ENCODE measurements around the gene FAM193A.

FAM193A gene

GRCh38 chr4:2638730-2639129 is 102.3 kb downstream of the FAM193A start:
- no peaks in the 10 kb centered on the region for H3K4me1 ChIP-seq (ENCODE audit: insufficient read depth, low read length)
- peaks cover 2% of the 10 kb centered on the region for H3K9me3 ChIP-seq (ENCODE audit: low read length)
- H3K4me3 ChIP-seq (ENCODE audit: low read length) = no peak overlapping the region
- H3K27me3 ChIP-seq (ENCODE audit: insufficient read depth, low read length) = no peaks in the 10 kb centered on the region
- H3K36me3 ChIP-seq (ENCODE audit: insufficient read depth, low read length) = peaks cover 48% of the 10 kb centered on the region
- no peak overlapping the region for H2AFZ ChIP-seq (ENCODE audit: low read depth, low read length)

DNA sequence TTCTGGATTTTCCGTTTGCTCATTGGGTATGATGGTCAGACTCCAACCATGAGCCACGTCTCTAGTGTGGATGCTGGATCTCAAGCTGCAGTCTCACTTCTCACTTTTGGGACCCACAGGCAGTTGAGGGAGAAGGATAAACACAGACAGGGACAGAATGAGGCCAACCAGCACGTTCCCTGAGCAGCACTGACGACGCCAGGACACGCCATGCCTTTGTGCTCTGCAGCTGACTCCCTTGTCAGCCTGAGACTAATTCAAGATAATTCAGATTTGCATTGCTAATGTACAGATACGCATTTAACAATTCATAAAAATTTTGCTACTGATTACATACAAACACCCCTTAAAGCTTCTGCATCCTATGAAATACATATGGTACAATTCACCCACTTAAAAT is 106.5 kb downstream of the FAM193A start:
- Histone ChIP-seq H3K9me3 (ENCODE audit: low read length) (peaks cover 4% of the 10 kb centered on the region), H3K27me3 (ENCODE audit: insufficient read depth, low read length) (no peaks in the 10 kb centered on the region), H3K4me3 (ENCODE audit: low read length) (no peak overlapping the region), H3K4me1 (ENCODE audit: insufficient read depth, low read length) (no peaks in the 10 kb centered on the region), H3K36me3 (ENCODE audit: insufficient read depth, low read length) (peaks cover 60% of the 10 kb centered on the region), H2AFZ (ENCODE audit: low read depth, low read length) (no peak overlapping the region)

DNA sequence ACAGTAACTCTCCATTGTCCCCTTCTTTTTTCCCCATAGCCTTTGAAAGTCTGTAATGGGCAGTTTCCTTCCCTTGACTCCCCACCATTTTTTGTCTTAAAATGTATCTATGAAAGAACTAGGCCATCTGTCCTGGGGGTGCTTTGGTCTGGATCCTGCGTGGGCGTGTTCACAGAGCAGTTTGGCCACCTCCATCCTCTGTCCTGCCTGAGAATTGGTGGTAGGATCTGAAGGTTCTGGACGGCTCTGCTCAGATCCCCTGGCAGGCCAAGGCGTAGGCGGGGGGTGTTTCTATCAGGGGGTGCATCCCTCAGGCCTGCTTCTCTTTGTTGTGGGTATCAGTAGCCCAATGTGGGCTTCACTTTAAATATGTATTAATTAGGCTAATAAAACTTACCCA is 107.1 kb downstream of the FAM193A start:
- Histone ChIP-seq H3K27me3 (ENCODE audit: insufficient read depth, low read length) (no peaks in the 10 kb centered on the region), H2AFZ (ENCODE audit: low read depth, low read length) (no peak overlapping the region), H3K4me1 (ENCODE audit: insufficient read depth, low read length) (no peaks in the 10 kb centered on the region), H3K36me3 (ENCODE audit: insufficient read depth, low read length) (peaks cover 62% of the 10 kb centered on the region), H3K9me3 (ENCODE audit: low read length) (peaks cover 4% of the 10 kb centered on the region), H3K4me3 (ENCODE audit: low read length) (no peak overlapping the region)

DNA sequence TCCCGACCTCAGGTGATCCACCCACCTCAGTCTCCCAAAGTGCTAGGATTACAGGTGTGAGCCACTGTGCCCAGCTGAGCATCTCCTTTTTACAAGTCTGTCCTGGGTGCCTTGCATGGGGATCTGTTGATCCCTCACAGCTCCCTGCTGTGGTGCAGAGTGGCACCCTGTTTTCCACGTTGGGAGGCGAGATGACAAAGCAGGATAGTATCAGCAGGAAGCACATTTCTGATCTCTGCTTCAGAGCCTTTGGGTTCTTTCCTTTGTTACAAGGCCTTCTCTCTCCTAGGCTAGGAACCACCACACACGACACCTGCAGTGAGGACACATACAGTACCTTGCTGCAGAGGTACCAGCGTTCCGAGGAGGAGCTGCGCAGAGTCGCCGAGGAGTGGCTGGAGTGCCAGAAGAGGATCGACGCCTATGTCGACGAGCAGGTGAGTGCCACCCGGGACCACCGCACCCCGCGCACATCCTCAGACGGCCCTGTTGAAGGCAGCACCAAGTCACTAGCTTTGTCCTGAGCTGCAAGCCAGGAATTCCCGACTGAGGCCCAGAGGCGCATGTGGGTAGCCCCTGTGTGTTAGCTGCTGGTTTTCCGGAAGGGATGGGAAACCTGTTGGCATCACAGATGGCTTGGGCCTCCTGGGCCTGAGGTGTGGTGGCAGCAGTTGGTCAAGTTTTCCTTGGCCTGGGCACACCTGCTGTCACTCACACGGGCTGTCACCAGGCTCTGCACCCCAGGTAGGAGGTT is 110.1 kb downstream of the FAM193A start:
- Histone ChIP-seq H3K4me3 (ENCODE audit: low read length) (no peak overlapping the region), H3K4me1 (ENCODE audit: insufficient read depth, low read length) (no peaks in the 10 kb centered on the region), H3K9me3 (ENCODE audit: low read length) (peaks cover 12% of the 10 kb centered on the region), H3K27me3 (ENCODE audit: insufficient read depth, low read length) (no peaks in the 10 kb centered on the region), H2AFZ (ENCODE audit: low read depth, low read length) (no peak overlapping the region), H3K36me3 (ENCODE audit: insufficient read depth, low read length) (peaks cover 72% of the 10 kb centered on the region)

DNA sequence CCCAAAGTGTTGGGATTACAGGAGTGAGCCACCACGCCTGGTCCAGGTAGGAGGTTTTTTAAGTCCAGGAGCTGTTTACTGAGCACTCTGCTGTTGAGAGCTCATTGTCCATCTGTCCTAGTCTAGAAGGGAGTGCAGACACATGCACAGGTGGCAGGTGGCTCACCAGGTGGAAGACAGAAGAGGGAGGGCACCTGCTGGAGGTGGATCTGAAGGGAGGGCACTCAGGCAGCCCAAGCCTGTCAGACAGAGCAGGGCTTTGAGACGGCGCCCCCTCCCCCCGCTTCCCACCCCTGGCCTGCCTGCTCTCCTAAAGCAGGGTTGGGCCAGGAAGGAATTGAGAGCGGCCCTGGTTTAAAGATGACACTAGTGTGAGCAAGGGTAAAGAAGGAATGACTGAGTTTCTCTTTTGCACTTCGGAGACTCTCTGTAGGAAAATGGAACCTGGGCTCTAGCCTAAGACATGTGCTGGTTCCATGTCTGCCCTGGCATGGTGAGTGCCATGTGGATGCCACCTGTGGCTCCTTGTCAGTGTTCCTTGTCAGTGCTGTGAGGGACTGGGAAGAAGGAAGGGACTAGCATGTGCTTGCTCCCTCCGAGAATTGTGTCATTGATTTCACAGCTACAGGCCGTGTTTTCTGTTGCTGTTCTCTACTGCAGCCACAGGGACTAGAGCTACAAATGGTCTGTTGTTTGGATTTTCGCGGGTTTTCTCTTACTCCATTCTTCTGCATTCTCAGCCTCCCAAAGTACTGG is 111.1 kb downstream of the FAM193A start:
- Histone ChIP-seq H3K4me1 (ENCODE audit: insufficient read depth, low read length) (no peaks in the 10 kb centered on the region), H3K4me3 (ENCODE audit: low read length) (no peak overlapping the region), H3K9me3 (ENCODE audit: low read length) (peaks cover 12% of the 10 kb centered on the region), H3K27me3 (ENCODE audit: insufficient read depth, low read length) (no peaks in the 10 kb centered on the region), H2AFZ (ENCODE audit: low read depth, low read length) (no peak overlapping the region), H3K36me3 (ENCODE audit: insufficient read depth, low read length) (peaks cover 78% of the 10 kb centered on the region)

GRCh38 chr4:2648159-2648814 is 111.8 kb downstream of the FAM193A start:
- no peaks in the 10 kb centered on the region for H3K27me3 ChIP-seq (ENCODE audit: insufficient read depth, low read length)
- H3K4me3 ChIP-seq (ENCODE audit: low read length) = no peak overlapping the region
- no peak overlapping the region for H2AFZ ChIP-seq (ENCODE audit: low read depth, low read length)
- H3K9me3 ChIP-seq (ENCODE audit: low read length) = peaks cover 12% of the 10 kb centered on the region
- H3K4me1 ChIP-seq (ENCODE audit: insufficient read depth, low read length) = no peaks in the 10 kb centered on the region
- H3K36me3 ChIP-seq (ENCODE audit: insufficient read depth, low read length) = peaks cover 77% of the 10 kb centered on the region

DNA sequence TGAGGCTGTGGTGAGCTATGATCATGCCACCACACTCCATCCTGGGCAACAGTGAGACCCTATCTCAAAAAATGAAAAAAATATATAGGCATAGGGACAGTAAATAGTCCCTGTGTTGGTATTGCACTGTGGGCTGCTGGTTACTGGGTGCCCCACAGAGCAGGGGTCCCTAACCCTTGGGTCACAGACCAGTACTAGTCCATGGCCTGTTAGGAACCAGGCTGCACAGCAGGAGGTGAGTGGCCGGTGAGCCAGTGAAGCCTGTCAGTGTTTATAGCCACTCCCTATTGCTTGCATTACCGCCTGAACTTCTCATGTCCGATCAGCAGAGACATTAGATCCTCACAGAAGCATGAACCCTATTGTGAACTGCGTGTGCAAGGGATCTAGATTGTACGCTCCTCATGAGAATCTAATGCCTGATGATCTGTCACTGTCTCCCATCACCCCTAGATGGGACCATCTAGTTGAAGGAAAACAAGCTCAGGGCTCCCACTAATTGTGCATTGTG is 113.2 kb downstream of the FAM193A start:
- H3K9me3 ChIP-seq (ENCODE audit: low read length) = peaks cover 12% of the 10 kb centered on the region
- H2AFZ ChIP-seq (ENCODE audit: low read depth, low read length) = no peak overlapping the region
- H3K36me3 ChIP-seq (ENCODE audit: insufficient read depth, low read length) = peaks cover 68% of the 10 kb centered on the region
- no peak overlapping the region for H3K4me3 ChIP-seq (ENCODE audit: low read length)
- H3K4me1 ChIP-seq (ENCODE audit: insufficient read depth, low read length) = no peaks in the 10 kb centered on the region
- no peaks in the 10 kb centered on the region for H3K27me3 ChIP-seq (ENCODE audit: insufficient read depth, low read length)

GRCh38 chr4:2650276-2650675 is 113.8 kb downstream of the FAM193A start:
- Histone ChIP-seq H3K4me1 (ENCODE audit: insufficient read depth, low read length) (no peaks in the 10 kb centered on the region), H2AFZ (ENCODE audit: low read depth, low read length) (no peak overlapping the region), H3K36me3 (ENCODE audit: insufficient read depth, low read length) (peaks cover 72% of the 10 kb centered on the region), H3K4me3 (ENCODE audit: low read length) (no peak overlapping the region), H3K9me3 (ENCODE audit: low read length) (peaks cover 12% of the 10 kb centered on the region), H3K27me3 (ENCODE audit: insufficient read depth, low read length) (no peaks in the 10 kb centered on the region)

DNA sequence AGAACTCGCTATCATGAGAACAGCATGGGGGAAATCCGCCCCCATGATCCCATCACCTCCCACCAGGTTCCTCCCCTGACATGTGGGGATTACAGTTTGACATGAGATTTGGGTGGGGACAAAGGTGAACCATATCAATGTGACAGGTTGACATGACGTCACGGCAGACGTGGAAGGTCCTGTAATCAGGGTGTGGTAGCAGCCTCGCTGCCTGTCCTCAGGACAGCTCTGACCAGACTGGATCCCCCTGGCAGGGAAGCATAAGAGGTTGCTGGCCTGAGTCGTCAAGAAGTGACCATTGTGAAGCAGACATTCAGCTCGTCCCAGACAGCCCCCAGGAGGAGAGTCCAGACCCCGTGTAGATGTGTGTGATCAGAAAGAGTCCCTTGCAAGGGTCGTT is 115.1 kb downstream of the FAM193A start:
- Histone ChIP-seq H3K36me3 (ENCODE audit: insufficient read depth, low read length) (peaks cover 73% of the 10 kb centered on the region), H3K27me3 (ENCODE audit: insufficient read depth, low read length) (no peaks in the 10 kb centered on the region), H3K4me3 (ENCODE audit: low read length) (no peak overlapping the region)

DNA sequence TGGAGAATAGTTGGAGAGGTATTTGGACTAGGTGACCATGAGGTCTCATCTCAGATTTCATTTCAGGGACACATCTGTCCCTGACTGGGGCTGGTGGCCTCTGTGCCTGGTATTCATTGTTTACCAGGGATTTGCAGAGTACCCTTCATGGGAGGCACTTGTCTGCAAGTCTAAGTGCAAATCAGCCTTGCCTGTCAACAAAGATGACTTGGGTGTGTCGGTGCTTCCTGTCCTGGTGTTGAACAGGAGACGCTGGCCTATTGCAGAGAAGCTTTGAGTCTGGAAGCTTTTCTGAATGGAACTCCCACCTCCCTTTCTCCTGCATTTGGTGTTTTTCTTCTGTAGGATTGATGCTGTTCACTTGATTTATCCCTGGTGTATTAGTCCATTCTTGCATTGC is 115.6 kb downstream of the FAM193A start:
- no peaks in the 10 kb centered on the region for H3K27me3 ChIP-seq (ENCODE audit: insufficient read depth, low read length)
- H3K9me3 ChIP-seq (ENCODE audit: low read length) = peaks cover 12% of the 10 kb centered on the region
- no peak overlapping the region for H3K4me3 ChIP-seq (ENCODE audit: low read length)
- H3K4me1 ChIP-seq (ENCODE audit: insufficient read depth, low read length) = no peaks in the 10 kb centered on the region
- H2AFZ ChIP-seq (ENCODE audit: low read depth, low read length) = no peak overlapping the region
- H3K36me3 ChIP-seq (ENCODE audit: insufficient read depth, low read length) = peaks cover 72% of the 10 kb centered on the region

More for the DNA sequence above, 115.1 kb downstream of the FAM193A start:
- no peak overlapping the region for H2AFZ ChIP-seq (ENCODE audit: low read depth, low read length)
- H3K9me3 ChIP-seq (ENCODE audit: low read length) = peaks cover 12% of the 10 kb centered on the region
- H3K4me1 ChIP-seq (ENCODE audit: insufficient read depth, low read length) = no peaks in the 10 kb centered on the region

DNA sequence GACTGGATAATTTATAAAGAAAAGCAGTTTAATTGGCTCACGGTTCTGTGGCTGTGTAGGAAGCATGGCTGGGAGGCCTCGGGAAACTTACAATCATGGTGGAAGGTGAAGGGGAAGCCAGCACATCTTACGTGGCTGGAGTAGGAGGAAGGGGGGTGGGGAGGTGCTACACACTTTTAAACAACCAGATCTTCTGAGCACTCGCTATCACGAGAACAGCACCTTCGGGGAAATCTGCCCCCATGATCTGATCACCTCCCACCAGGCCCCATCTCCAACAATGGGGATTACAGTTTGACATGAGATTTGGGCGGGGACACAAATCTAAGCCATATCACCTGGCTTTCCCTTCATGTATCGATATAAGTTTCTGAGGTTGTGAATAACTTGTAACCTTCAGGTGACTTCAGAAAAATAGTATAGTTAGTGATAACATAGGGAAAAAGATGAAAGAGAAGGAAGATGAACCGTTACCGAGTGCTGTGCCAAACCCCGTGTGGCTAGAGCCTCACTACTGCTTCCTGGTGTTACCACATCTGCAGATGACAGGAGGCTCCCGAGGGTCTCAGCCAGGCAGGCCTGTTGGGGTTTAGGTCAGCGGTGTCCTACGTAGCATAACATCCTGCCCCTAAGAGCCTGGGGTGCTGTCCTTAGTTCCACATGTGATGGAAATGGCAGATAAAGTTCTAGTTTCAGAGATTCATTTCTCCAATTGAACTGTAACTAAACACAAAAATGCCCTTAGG is 116.1 kb downstream of the FAM193A start:
- Histone ChIP-seq H3K4me1 (ENCODE audit: insufficient read depth, low read length) (no peaks in the 10 kb centered on the region), H3K27me3 (ENCODE audit: insufficient read depth, low read length) (no peaks in the 10 kb centered on the region), H3K9me3 (ENCODE audit: low read length) (peaks cover 12% of the 10 kb centered on the region), H3K36me3 (ENCODE audit: insufficient read depth, low read length) (peaks cover 70% of the 10 kb centered on the region), H3K4me3 (ENCODE audit: low read length) (no peak overlapping the region), H2AFZ (ENCODE audit: low read depth, low read length) (no peak overlapping the region)

DNA sequence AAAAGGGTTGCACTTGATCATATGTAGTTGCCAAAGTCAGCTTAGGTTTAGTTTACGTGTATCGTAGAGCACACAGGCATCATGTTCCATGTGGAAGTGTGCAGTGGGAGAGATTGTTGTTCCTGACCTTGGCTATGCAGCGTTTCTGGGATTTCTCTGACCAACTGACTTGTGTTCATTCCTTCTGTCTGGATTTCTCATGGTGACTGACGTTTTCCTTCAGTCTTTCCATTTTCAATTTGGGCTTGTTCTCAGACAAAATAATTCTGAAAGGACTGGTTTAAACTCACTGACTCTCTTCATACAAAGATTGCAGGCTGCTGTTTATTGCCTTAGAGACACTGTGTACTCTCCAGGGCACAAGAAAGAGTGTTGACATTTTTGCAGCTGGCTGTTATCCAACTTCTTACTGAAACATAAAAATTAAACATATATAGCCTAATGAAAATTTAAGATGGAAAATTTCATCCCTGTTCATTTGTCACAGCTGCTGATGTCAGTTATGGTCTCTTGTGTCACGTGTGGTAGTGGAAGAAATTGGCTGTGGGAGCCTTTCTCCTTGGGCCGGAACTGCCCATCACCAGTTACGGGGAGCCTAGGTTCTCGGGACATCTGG is 124.3 kb downstream of the FAM193A start:
- no peak overlapping the region for H2AFZ ChIP-seq (ENCODE audit: low read depth, low read length)
- H3K4me1 ChIP-seq (ENCODE audit: insufficient read depth, low read length) = no peaks in the 10 kb centered on the region
- no peak overlapping the region for H3K4me3 ChIP-seq (ENCODE audit: low read length)
- no peaks in the 10 kb centered on the region for H3K9me3 ChIP-seq (ENCODE audit: low read length)
- H3K36me3 ChIP-seq (ENCODE audit: insufficient read depth, low read length) = peaks cover 75% of the 10 kb centered on the region
- H3K27me3 ChIP-seq (ENCODE audit: insufficient read depth, low read length) = no peaks in the 10 kb centered on the region

Measured in neuron (in vitro differentiated cells).